GM13977 (cell line): ENCODE data around the gene ZNF276.
"Not testable (repeated sequence)": the region's sequence is repeated elsewhere in the genome, so short reads cannot be mapped to it uniquely, and the experiment has no call there.

Experiments
- DNase-seq: peaks from one replicate; pipeline ENCODE4 v3.0.0; 2012; ENCODE audit warnings: low spot score
- in situ Hi-C: fragments of 300-500 bp; cut with MboI; formaldehyde crosslinking; loops from one replicate; pipeline ENCODE4 v1.12.0; 2022; ENCODE audit warnings: low sequenced_read_pairs, low pct_unique_long_range_greater_than_20kb, mixed read lengths, inconsistent platforms; ENCODE audit not compliant: unreplicated experiment
- TF ChIP-seq, protein P1 (sequence below): IDR thresholded peaks from 2 replicates; pipeline ENCODE4 v1.5.1; 2012; ENCODE audit warnings: mild to moderate bottlenecking, control low read depth; ENCODE audit not compliant: insufficient read depth; ENCODE audit errors: extremely low read depth, missing control alignments

ZNF276 gene

DNA sequence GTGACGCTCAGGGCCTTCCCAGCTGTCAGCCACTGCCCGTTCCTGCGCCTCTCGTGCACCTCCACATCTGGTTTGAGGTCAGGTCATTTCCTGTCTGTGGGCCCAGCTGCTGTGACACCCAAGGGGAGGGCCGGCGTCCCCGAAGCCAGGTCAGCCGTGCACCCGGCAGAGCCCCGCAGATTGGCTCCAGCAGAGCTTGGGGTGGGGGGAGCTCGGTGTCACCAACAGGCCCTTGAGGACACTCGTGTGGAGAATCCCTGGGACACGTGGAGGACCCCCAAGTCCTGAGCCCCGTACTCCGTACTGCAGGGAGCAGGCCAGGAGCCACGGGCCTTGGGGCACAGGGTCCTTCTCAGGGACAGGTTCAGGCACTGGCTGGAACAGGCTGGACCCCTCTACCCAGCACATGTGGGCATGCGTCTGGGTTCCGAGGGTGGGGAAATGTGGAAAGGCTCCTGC lies 24.6 kb upstream of the ZNF276 start:
- in situ Hi-C loops: no loop called here
- peak; percentile 78 for DNase-seq
- TF ChIP-seq, protein P1, sequence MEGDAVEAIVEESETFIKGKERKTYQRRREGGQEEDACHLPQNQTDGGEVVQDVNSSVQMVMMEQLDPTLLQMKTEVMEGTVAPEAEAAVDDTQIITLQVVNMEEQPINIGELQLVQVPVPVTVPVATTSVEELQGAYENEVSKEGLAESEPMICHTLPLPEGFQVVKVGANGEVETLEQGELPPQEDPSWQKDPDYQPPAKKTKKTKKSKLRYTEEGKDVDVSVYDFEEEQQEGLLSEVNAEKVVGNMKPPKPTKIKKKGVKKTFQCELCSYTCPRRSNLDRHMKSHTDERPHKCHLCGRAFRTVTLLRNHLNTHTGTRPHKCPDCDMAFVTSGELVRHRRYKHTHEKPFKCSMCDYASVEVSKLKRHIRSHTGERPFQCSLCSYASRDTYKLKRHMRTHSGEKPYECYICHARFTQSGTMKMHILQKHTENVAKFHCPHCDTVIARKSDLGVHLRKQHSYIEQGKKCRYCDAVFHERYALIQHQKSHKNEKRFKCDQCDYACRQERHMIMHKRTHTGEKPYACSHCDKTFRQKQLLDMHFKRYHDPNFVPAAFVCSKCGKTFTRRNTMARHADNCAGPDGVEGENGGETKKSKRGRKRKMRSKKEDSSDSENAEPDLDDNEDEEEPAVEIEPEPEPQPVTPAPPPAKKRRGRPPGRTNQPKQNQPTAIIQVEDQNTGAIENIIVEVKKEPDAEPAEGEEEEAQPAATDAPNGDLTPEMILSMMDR: no peak

DNA sequence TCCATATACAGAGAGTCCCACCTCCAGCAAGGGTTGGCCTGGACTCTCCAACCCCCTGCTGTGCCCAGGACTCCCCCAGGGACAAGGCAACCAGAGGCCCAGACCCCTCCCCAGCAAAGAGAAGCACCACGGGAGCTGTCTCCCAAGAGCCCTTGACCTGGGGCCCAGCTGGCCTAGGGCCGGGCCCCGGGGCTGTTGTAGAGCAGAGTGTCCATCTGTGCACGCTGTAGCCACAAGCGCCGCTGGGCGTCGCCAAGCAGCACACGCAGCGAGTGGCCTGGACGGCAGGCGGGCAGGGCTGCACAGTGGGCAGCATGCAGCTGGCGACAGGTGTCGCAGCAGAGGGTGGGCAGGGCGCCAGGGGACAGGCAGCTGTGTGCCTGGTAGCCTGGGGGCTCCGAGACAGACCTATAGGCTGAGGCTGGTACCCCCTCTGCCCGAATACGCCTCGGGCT lies 24.1 kb upstream of the ZNF276 start:
- in situ Hi-C loops: no loop called here
- DNase-seq: no peak
- TF ChIP-seq, protein P1: no peak

DNA sequence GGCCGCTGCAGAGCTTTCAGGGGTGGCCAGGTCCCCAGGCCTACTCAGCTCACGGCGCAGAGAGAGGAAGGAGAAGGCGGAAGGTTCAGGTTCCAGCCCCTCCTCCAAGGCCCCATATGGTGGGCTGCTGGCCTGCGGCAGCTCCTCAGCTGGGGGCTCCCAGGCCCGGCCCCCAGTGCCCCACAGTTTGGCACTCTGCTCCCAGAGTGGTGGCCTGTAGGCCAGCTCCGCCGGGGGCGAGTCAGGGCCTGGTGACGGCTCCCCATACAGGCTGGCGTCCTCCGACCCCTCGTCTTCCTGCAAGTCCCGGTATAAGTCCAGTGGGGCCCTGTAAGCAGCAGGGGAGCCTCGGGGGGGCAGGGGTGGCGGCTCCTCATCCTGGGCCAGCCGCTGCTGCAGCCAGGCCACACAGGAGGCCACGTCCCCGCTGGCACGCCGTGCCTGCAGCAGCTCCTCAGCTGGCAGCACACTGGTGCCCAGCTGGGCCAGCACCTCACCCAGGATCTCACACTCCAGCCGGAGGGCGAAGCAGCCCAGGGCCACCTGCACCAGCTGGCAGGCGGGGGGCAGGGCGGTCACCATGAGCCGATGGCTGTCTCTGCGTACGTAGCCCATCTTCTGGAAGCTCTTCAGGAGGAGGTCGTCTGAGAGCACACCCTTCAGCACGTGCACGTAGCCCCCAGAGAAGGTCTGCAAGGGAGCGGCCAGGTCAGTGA lies 23.6 kb upstream of the ZNF276 start:
- in situ Hi-C loops: no loop called here
- DNase-seq: no peak
- TF ChIP-seq, protein P1: no peak

DNA sequence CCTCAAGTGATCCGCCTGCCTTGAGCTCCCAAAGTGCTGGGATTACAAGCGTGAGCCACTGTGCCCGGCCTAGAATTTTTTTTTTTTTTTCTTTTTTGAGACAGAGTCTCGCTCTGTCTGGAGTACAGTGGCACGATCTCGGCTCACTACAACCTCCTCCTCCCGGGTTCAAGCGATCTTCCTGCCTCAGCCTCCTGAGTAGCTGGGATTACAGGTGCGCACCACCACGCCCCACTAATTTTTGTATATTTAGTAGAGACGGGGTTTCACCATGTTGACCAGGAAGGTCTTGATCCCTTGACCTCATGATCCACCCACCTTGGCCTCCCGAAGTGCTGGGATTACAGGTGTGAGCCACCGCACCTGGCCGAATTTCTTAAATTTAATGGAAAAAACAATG lies 22.6 kb upstream of the ZNF276 start:
- in situ Hi-C loops, DNase-seq: not testable (repeated sequence)

DNA sequence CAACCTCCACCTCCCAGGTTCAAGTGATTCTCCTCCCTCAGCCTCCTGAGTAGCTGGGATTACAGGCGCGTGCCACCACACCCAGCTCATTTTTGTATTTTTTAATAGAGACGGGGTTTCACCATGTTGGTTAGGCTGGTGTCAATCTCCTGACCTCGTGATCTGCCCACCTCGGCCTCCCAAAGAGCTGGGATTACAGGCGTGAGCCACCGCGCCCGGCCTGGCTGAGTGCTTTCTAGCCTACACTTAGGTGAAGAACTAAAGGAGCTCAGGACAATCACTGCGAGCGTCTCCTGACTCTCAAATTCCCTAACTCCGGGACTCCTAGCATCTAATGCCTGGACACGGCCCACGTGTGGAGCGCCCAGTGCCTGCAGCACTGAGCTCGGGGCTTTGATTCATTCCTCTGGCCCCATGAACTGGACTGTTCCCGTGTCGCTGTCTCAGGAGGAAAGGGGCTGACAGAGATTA lies 21.7 kb upstream of the ZNF276 start:
- in situ Hi-C loops, DNase-seq: not testable (repeated sequence)

DNA sequence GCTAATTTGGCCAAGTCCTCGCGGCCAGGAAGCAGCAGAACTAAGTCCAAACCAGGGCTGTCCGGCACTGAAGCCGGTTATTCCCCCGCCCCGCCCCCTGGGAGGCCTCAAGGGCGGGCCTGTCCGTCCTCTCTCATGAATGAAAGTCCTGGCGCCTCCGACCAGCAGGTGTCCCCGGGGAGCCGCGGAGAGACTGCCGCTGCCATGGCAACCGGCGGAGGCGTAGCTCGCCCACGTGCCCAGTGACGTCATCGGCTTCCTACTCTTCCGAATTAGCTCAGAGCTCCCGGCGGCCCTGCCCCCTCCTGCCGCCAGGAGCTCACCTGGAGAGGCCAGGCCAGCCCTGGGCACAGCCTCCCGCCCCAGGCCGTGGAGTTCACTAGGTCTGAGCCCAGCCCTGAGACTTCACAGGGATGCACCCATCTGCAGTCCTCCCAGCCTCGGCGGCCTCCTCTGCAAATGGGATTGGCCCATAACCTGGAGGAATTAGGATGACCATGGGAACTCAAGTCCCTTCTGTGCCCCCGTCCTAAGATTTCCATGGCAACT lies 21.2 kb upstream of the ZNF276 start:
- peak; percentile 98 for DNase-seq
- in situ Hi-C loops: no loop called here
- TF ChIP-seq, protein P1: peak; percentile 78

DNA sequence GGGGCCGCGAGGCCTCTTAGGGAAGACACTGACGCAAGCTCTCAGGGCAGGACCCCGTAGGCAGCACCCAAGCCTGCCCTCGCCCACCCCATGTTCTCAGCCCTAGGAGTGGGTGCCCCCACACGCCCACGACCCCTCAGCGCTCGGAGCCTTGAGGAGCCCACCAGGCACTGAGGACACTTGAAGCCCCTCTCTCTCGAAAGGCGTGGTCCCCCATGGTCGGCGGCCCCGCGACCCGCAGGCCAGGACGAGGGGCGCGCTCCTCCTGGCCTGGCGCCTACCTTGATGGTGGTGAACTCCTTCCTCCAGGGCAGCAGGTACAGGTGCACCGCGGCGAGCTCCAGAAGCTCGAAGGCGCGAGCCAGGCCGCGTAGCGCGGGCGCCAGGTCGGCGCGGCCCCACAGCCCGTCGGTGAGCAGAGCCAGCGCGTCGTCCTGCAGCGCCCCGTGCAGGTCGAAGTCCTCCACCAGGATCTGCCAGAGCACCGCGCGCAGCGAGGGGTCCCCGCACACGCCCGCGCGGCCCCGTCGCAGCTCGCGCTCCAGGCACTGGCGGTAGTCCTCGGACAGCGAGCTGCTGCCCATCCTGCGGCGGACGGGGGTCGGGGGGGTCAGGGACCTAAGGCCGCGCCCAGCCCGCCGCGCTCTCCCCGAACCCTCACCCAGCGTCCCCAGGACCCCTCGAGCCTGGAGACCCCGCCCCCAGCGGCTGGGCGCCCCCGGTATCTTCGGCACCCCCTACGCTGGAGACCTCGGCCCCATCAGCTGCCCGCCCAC lies 20.5 kb upstream of the ZNF276 start:
- TF ChIP-seq, protein P1: peak; percentile 50
- in situ Hi-C loops: no loop called here
- DNase-seq: peak; percentile 74
